OCI-LY7 (cell line): ENCODE data around the gene CLMN. TPM values are rescaled to one million over a fixed set of nuclear protein-coding genes. Genes with fewer than 3 reads are reported as not detected.

Source experiments
- BruUV-seq: library from RNA; stranded (reverse); fragments of 400-500 nt; replicated peaks from 2 replicates; lab custom pipeline; 2021; lab: Mats Ljungman, UMichigan
- CTCF ChIA-PET: fragments of 300-600 bp; sonication (Branson Sonifier 250); formaldehyde crosslinking; loops from one replicate; lab custom pipeline; 2022; ENCODE audit warnings: antibody characterized with exemption; ENCODE audit not compliant: unreplicated experiment; lab: Charles Lee
- POLR2A ChIA-PET: fragments of 300-600 bp; sonication (Branson Sonifier 250); formaldehyde crosslinking; loops from one replicate; lab custom pipeline; 2022; ENCODE audit warnings: antibody characterized with exemption; lab: Charles Lee
- DNase-seq: peaks from one replicate; pipeline ENCODE4 v3.0.0-alpha.2; 2015; ENCODE audit warnings: low spot score
- H2AFZ ChIP-seq: fragments of 200-600 bp; sonication (generic), shearing (Covaris generic); 2 replicates; pipeline ENCODE4 v1.6.1; 2014; ENCODE audit warnings: mild to moderate bottlenecking, antibody characterized with exemption, low read length, moderate library complexity
- H3K27ac ChIP-seq: fragments of 200-600 bp; sonication (generic); 2 replicates; pipeline ENCODE4 v1.5.1; 2014; ENCODE audit warnings: mixed run types, low read depth, mild to moderate bottlenecking, moderate library complexity, low read length, inconsistent platforms; ENCODE audit not compliant: poor library complexity, severe bottlenecking
- H3K36me3 ChIP-seq: fragments of 200-600 bp; sonication (generic); 2 replicates; pipeline ENCODE4 v1.6.1; 2014; ENCODE audit warnings: mild to moderate bottlenecking, antibody characterized with exemption, low read length, moderate library complexity, mixed read lengths; ENCODE audit not compliant: insufficient read depth
- H3K4me1 ChIP-seq: fragments of 200-600 bp; sonication (generic); 2 replicates; pipeline ENCODE4 v1.5.1; 2014; ENCODE audit warnings: mild to moderate bottlenecking, low read length; ENCODE audit not compliant: insufficient read depth, poor library complexity, severe bottlenecking
- H3K4me2 ChIP-seq: fragments of 200-600 bp; sonication (generic); 2 replicates; pipeline ENCODE4 v1.6.1; 2014; ENCODE audit warnings: mild to moderate bottlenecking, low read length
- H3K4me3 ChIP-seq: fragments of 200-600 bp; sonication (generic); 2 replicates; pipeline ENCODE4 v1.5.1; 2014; ENCODE audit warnings: mild to moderate bottlenecking, low read depth, low read length; ENCODE audit not compliant: poor library complexity, severe bottlenecking
- H3K79me2 ChIP-seq: fragments of 200-600 bp; sonication (generic); 2 replicates; pipeline ENCODE4 v1.6.1; 2016; ENCODE audit warnings: low read depth, mild to moderate bottlenecking, low read length, moderate library complexity, mixed read lengths; ENCODE audit not compliant: insufficient read depth
- H3K9me2 ChIP-seq: fragments of 200-600 bp; sonication (generic); 2 replicates; pipeline ENCODE4 v1.6.1; 2016; ENCODE audit warnings: mild to moderate bottlenecking, low read length, mixed read lengths; ENCODE audit not compliant: insufficient read depth
- H3K9me3 ChIP-seq: fragments of 200-600 bp; sonication (generic); 2 replicates; pipeline ENCODE4 v1.6.1; 2014; ENCODE audit warnings: mild to moderate bottlenecking, mixed run types, low read length, mixed read lengths
- H4K20me1 ChIP-seq: fragments of 200-600 bp; sonication (generic); 2 replicates; pipeline ENCODE4 v1.6.1; 2014; ENCODE audit warnings: mild to moderate bottlenecking, antibody characterized with exemption, low read length, moderate library complexity, mixed read lengths; ENCODE audit not compliant: insufficient read depth
- CTCF ChIP-seq: fragments of 200-600 bp; sonication (generic); conservative IDR thresholded peaks from 2 replicates; pipeline ENCODE4 v1.5.1; 2014; ENCODE audit warnings: mild to moderate bottlenecking, antibody characterized with exemption, low read length, moderate library complexity, mixed read lengths
- EZH2phosphoT487 ChIP-seq: fragments of 200-600 bp; sonication (generic); IDR thresholded peaks from 2 replicates; pipeline ENCODE4 v1.6.1; 2018; ENCODE audit warnings: low read depth, borderline replicate concordance, mild to moderate bottlenecking, mixed run types, antibody characterized with exemption, low read length, moderate library complexity, mixed read lengths
- intact Hi-C: fragments of 100-400 bp; cut with micrococcal nuclease; formaldehyde crosslinking; loops from one replicate; pipeline ENCODE4 v1.10.0; 2022; ENCODE audit not compliant: unreplicated experiment
- total RNA-seq, 2 experiments: library from RNA; depleted of rRNA in 1 of 2; stranded (reverse); fragments of >200 nt in 1 of 2; shearing (Covaris generic) in 1 of 2; gene quantifications; 2 replicates each; pipeline ENCODE4 v1.2.3, GENCODE V29; 2014 to 2022

The CLMN gene
- total RNA-seq, 2 experiments from 2014 or later = 6.8 to 12.0 TPM

- ChIA-PET POLR2A (interaction anchor here (0.6 to 0.7 kb wide), 2 partner anchors 80 to 110 kb away, joined by 4 to 5 read pairs; no protein-coding TSS in a partner anchor), CTCF (no interaction called here)
- intact Hi-C loops = loop anchor here (10.0 kb wide), 1 partner anchor 173 kb away; no protein-coding TSS in a partner anchor
- Histone ChIP-seq H2AFZ (no peak overlapping the region), H3K36me3 (no peaks in the 10 kb centered on the region), H3K4me1 (no peaks in the 10 kb centered on the region), H4K20me1 (no peaks in the 10 kb centered on the region), H3K9me2 (no peaks in the 10 kb centered on the region), H3K4me2 (no peak overlapping the region), H3K79me2 (no peaks in the 10 kb centered on the region), H3K9me3 (no peaks in the 10 kb centered on the region; the same call in 1 of the 2 replicates), H3K27ac (no peak overlapping the region), H3K4me3 (no peak overlapping the region)
- DNase-seq = no peak
- TF ChIP-seq CTCF (no peak), EZH2phosphoT487 (no peak)
- BruUV-seq = no TSS peak
Observed at GRCh38 chr14:95191445-95192199, 128.1 kb downstream of the CLMN start.

GRCh38 chr14:95190857-95191256 lies 128.9 kb downstream of the CLMN start:
- DNase-seq = no peak
- H3K9me2 ChIP-seq = no peaks in the 10 kb centered on the region
- H3K36me3 ChIP-seq = no peaks in the 10 kb centered on the region
- no peak overlapping the region for H3K27ac ChIP-seq
- TF ChIP-seq CTCF (no peak), EZH2phosphoT487 (no peak)
- POLR2A ChIA-PET = interaction anchor here (0.6 to 1.5 kb wide), 4 partner anchors 10 to 1108 kb away, joined by 3 to 5 read pairs (median 4); no protein-coding TSS in a partner anchor
- no peaks in the 10 kb centered on the region for H3K4me1 ChIP-seq
- H2AFZ ChIP-seq = no peak overlapping the region
- no peaks in the 10 kb centered on the region for H3K79me2 ChIP-seq
- no peaks in the 10 kb centered on the region; the same call in 1 of the 2 replicates for H3K9me3 ChIP-seq
- H3K4me3 ChIP-seq = no peak overlapping the region
- intact Hi-C loops = loop anchor here (10.0 kb wide), 1 partner anchor 174 kb away; no protein-coding TSS in a partner anchor
- H4K20me1 ChIP-seq = no peaks in the 10 kb centered on the region
- CTCF ChIA-PET = no interaction called here
- no TSS peak for BruUV-seq
- no peak overlapping the region for H3K4me2 ChIP-seq
